Heart left ventricle (tissue), 16 donors: ENCODE results near the gene PYGB. TPM values are rescaled to one million over a fixed set of nuclear protein-coding genes. Genes with fewer than 3 reads are reported as not detected.

Source experiments
- ATAC-seq, 4 donors: fragments of 200-7000 bp; cut with Tn5 transposase; one replicate each; pipeline ENCODE4 v1.9.1; 2020 to 2022; ENCODE audit warnings: moderate library complexity in 4 of 4, mild to moderate bottlenecking in 3 of 4, moderate number of reproducible peaks in 1 of 4
- DNase-seq, 5 donors: peaks; one replicate each; pipeline ENCODE4 v3.0.0-alpha.2; 2020
- H3K27ac ChIP-seq, 12 donors: fragments of 200-600 bp; sonication (generic) in 4 of 12; one replicate each; pipeline versions ENCODE4 v1.5.0 to v1.8.0; 2016 to 2022; ENCODE audit warnings: mild to moderate bottlenecking in 2 of 12
- H3K27me3 ChIP-seq, 9 donors: fragments of 200-600 bp; sonication (generic) in 2 of 9; one replicate each; pipeline versions ENCODE4 v1.5.1 to v1.8.0; 2016 to 2022; ENCODE audit warnings: mild to moderate bottlenecking in 3 of 9
- H3K36me3 ChIP-seq, 9 donors: fragments of 200-600 bp; sonication (generic) in 2 of 9; one replicate each; pipeline versions ENCODE4 v1.5.0 to v1.8.0; 2018 to 2022; ENCODE audit warnings: mild to moderate bottlenecking in 2 of 9
- H3K4me1 ChIP-seq, 12 donors: fragments of 200-600 bp; sonication (generic) in 4 of 12; one replicate each; pipeline versions ENCODE4 v1.5.0 to v1.8.0; 2016 to 2022; ENCODE audit warnings: mild to moderate bottlenecking in 3 of 12
- H3K4me3 ChIP-seq, 12 donors: fragments of 200-600 bp; sonication (generic) in 4 of 12; one replicate each; pipeline versions ENCODE4 v1.5.0 to v1.8.0; 2017 to 2022; ENCODE audit warnings: mild to moderate bottlenecking in 9 of 12, moderate library complexity in 4 of 12
- H3K9me3 ChIP-seq, 12 donors: fragments of 200-600 bp; sonication (generic) in 4 of 12; one replicate each; pipeline versions ENCODE4 v1.5.0 to v1.8.0; 2016 to 2022; ENCODE audit warnings: mild to moderate bottlenecking in 1 of 12
- POLR2A ChIP-seq, 2 donors: fragments of 450-650 bp; IDR thresholded peaks; one replicate each; pipeline ENCODE4 v1.6.1; 2017; ENCODE audit warnings: antibody characterized with exemption in 2 of 2, mild to moderate bottlenecking in 2 of 2, moderate library complexity in 2 of 2
- WGBS, 4 donors: extraction: QIAGEN DNeasy Blood & Tissue Kit in 2 of 4; methylation state at CpG; one replicate each; pipeline versions ENCODE4 v1.1.5 to v1.1.7; 2013 to 2018; 5-methylcytosine and 5-hydroxymethylcytosine counted together
- intact Hi-C, 10 donors: fragments of 100-400 bp; cut with DNase I; formaldehyde crosslinking; loops; one replicate each; pipeline versions ENCODE4 v1.11.1 to v1.14.2; 2022
- polyA plus RNA-seq, 2 donors: library from polyadenylated mRNA; stranded (reverse); fragments of 200-250 nt; gene quantifications; one replicate each; pipeline ENCODE4 v1.2.3, GENCODE V29; 2013
- total RNA-seq, 9 donors: library from RNA; depleted of rRNA in 2 of 9; stranded (reverse); fragments of >200 nt in 2 of 9; fragmentation: NEBNext Ultra II Directional in 3 of 9; extraction: Animal tissue kit (Norgen Biotek cat#: 25700) in 3 of 9; gene quantifications; one replicate each; pipeline versions ENCODE4 v1.1.0 to v1.2.4, GENCODE V29; 2016 to 2023
- TF ChIP-seq, protein P1 (sequence below), 12 donors: fragments of 200-600 bp; sonication (generic) in 4 of 12; IDR thresholded peaks; one replicate each; pipeline versions ENCODE4 v1.5.0 to v1.8.0; 2018 to 2022; ENCODE audit warnings: antibody characterized with exemption in 12 of 12, mild to moderate bottlenecking in 5 of 12
- donor health status: ischemic (EF 13 %, LVEDD 7.1; RV severe dilation, severe dysfunction).
- donor health status: healthy with polysubstance abuse.
- donor health status: DM: no; HTN: yes; CAD: no.
- donor health status: DM: no; HTN: no; CAD: no.
- donor health status: ischemic (EF 25% LVEDD 6.9; RV normal size, moderate dysfunction).
- donor health status: ischemic (EF 25% LVEDD 5.7; RV mildly dilated, moderate dysfunction).
- donor health status: healthy.
- donor health status: DM: yes; HTN: yes; CAD: no.
- donor health status: ischemic (EF 35%, LVEDD 5.7; RV mildly dilated, moderate dysfunction).
- donor health status: nonischemic (EF 11% LVEDD 7.7; RV severe dilation, severe dysfunction).
- donor health status: DM: yes; HTN: yes; CAD: no.
- donor health status: PGD.
- donor health status: ischemic (EF 29% LVEDD 5.4; RV normal size, mild dysfunction).
- donor health status: nonischemic (EF 23%, LVEDD 6.1; RV moderate dilation, normal function).

PYGB gene
- total and polyA plus RNA-seq, 11 donors: 144 to 450 (median 232) TPM

DNA sequence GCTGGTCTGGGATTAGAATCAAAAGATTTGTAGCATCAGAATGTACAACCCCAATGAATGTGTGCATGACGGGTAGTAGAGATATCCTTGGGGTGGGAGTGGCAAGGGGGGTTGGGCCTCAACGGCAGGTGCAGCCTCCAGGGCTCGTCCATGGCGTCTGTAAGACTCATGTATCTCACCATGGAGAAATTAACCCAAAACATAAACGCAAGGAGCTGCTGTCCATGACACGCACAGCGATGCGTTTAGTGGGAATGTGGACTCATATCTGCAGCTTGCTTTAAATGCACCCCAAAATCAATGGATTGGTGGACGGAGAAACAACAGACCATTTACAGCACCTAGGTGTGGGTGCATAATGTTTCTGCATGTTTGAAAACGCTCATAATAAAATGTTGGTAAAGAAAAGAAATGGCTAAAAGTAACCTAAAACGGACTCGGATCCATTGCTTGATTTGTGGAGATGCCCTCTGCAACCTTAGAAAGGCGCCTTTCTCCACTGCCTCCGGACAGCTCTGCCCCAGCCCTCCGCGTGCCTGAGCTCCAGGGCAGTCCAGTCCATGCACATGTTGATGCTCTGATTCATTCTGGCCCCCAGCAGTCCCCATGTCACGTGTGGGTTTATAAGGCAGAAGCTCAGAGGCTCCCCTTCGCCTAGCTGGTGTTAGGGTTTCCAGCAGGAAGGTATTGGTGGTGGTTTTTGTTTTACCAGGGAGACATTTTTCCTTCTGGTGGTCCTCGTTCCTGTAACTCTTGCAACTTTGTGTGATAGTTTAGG, 24.5 kb downstream of the PYGB start:
- Histone ChIP-seq H3K27ac (peak overlapping the region in 5 of 12 donors; percentile 38 to 75 (median 67)), H3K9me3 (no peaks in the 10 kb centered on the region), H3K4me3 (no peak overlapping the region), H3K36me3 (peaks cover 0 to 90% (median 72%) of the 10 kb centered on the region in 9 donors), H3K27me3 (no peaks in the 10 kb centered on the region), H3K4me1 (peaks cover 0 to 68% (median 28%) of the 10 kb centered on the region in 12 donors)
- peak in 4 of 5 donors; percentile 4 to 33 (median 20) for DNase-seq
- TF ChIP-seq, protein P1, sequence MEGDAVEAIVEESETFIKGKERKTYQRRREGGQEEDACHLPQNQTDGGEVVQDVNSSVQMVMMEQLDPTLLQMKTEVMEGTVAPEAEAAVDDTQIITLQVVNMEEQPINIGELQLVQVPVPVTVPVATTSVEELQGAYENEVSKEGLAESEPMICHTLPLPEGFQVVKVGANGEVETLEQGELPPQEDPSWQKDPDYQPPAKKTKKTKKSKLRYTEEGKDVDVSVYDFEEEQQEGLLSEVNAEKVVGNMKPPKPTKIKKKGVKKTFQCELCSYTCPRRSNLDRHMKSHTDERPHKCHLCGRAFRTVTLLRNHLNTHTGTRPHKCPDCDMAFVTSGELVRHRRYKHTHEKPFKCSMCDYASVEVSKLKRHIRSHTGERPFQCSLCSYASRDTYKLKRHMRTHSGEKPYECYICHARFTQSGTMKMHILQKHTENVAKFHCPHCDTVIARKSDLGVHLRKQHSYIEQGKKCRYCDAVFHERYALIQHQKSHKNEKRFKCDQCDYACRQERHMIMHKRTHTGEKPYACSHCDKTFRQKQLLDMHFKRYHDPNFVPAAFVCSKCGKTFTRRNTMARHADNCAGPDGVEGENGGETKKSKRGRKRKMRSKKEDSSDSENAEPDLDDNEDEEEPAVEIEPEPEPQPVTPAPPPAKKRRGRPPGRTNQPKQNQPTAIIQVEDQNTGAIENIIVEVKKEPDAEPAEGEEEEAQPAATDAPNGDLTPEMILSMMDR (IDR thresholded peaks at IDR 0.05): no peak
- no peak for TF ChIP-seq POLR2A (IDR thresholded peaks at IDR 0.05)
- ATAC-seq: no peak
- intact Hi-C loops: no loop called here
- 72 to 80% (median 78%) methylated on average over 19 of the region's 19 CpGs for whole genome bisulfite sequencing, 4 donors

GRCh38 chr20:25273046-25273445, 25.2 kb downstream of the PYGB start:
- 51 to 67% (median 62%) methylated on average over 9 to 10 of the region's 10 CpGs for WGBS, 4 donors
- Histone ChIP-seq H3K4me1 (peaks cover 0 to 74% (median 33%) of the 10 kb centered on the region in 12 donors), H3K27me3 (no peaks in the 10 kb centered on the region), H3K27ac (peak overlapping the region in 9 of 12 donors; percentile 29 to 75 (median 60)), H3K9me3 (no peaks in the 10 kb centered on the region), H3K36me3 (peaks cover 0 to 95% (median 78%) of the 10 kb centered on the region in 9 donors), H3K4me3 (no peak overlapping the region)
- DNase-seq (peak; percentile 4 to 53 (median 18)), ATAC-seq (no peak)
- intact Hi-C loops: no loop called here
- TF ChIP-seq POLR2A (IDR thresholded peaks at IDR 0.05): no peak
- TF ChIP-seq, protein P1 (IDR thresholded peaks at IDR 0.05): no peak

GRCh38 chr20:25273541-25274358, 25.9 kb downstream of the PYGB start:
- Histone ChIP-seq H3K4me1 (peaks cover 0 to 77% (median 34%) of the 10 kb centered on the region in 12 donors), H3K36me3 (peaks cover 0 to 99% (median 84%) of the 10 kb centered on the region in 9 donors), H3K27me3 (no peaks in the 10 kb centered on the region), H3K4me3 (no peak overlapping the region), H3K9me3 (no peaks in the 10 kb centered on the region), H3K27ac (peak overlapping the region in 11 of 12 donors; percentile 29 to 75 (median 58))
- ATAC-seq (peak in 1 of 4 donors; percentile 33), DNase-seq (peak; percentile 8 to 50 (median 39))
- intact Hi-C loops: loop anchor here in 3 of 10 donors (1.0 to 2.0 kb wide), 3 partner anchors 15 to 18 kb away; no protein-coding TSS in a partner anchor
- 59 to 64% (median 62%) methylated on average over 20 of the region's 20 CpGs for WGBS, 4 donors
- TF ChIP-seq POLR2A (IDR thresholded peaks at IDR 0.05): no peak
- TF ChIP-seq, protein P1 (IDR thresholded peaks at IDR 0.05): no peak
